Right forelimb (tissue), 1 donor: ENCODE results near the gene FMN2.
"Not testable (repeated sequence)": the region's sequence is repeated elsewhere in the genome, so short reads cannot be mapped to it uniquely, and the experiment has no call there.

ENCODE experiments used
- DNase-seq: peaks from one replicate; pipeline ENCODE4 v3.0.0-alpha.2; 2018

The FMN2 gene

DNA sequence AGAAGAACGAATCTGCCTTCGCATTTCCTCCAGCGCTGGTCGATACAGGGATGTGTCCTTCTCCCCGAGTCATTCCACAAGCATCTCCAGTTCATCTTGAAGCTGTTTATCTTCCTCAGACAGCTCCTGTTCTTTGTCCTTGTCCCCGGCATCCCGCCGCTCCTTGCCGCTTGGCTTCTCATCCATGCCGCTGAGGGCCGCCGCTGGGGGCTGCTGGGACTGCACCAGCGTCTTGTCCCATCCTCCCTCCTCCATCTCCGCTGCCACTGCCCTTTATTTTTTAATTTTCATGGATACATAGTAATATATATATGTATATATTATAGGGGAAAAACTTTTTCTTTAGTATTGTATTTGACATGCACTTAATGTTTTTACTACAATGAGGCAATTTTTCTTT lies 53.4 kb downstream of the FMN2 start:
- DNase-seq: no peak

DNA sequence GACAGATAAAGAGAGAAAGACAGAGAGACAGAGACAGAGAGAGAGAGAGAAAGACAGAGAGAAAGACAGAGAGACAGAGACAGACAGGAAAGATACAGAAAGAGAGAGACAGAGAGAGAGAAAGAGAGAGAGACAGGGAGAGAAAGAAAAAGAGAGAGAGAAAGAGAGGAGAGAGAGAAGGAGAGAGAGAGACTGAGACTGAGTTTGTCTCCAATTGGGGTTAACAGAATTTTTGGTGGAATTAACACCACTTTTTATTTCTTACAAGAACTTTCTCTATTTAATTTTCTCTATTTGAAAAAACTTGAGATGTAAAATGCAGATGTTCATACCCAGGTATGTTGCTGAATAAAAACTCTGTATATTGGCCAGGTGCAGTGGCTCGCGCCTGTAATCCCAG lies 56.6 kb downstream of the FMN2 start:
- no peak for DNase-seq

DNA sequence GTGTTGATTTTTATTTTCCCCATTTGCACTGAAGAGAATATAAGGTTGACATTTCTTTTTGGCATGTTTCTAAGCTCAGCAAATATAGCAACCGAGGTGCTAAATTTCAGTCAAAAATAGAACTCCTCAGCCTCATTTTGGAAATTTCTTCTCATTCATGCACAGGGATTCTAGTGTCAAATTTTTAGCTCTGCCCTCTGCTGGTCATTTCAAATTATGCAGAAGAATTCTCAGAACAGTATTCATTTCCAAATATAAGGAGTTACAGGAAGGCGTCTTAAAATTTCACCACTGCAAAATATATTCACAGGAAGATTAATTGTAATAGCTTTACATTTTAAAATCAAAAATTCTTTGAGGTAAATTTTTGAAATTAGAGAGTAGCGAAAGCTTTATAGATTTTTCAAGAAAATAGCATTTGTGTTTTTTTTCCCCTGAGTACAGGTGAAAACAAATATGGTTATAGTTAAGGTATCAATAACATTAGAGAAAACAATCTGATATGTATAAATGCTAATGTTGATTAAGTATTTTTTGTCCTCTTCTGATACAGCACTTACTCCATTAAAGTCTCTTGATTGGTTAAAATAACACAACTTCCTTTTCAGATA lies 57.9 kb downstream of the FMN2 start:
- DNase-seq: no peak

DNA sequence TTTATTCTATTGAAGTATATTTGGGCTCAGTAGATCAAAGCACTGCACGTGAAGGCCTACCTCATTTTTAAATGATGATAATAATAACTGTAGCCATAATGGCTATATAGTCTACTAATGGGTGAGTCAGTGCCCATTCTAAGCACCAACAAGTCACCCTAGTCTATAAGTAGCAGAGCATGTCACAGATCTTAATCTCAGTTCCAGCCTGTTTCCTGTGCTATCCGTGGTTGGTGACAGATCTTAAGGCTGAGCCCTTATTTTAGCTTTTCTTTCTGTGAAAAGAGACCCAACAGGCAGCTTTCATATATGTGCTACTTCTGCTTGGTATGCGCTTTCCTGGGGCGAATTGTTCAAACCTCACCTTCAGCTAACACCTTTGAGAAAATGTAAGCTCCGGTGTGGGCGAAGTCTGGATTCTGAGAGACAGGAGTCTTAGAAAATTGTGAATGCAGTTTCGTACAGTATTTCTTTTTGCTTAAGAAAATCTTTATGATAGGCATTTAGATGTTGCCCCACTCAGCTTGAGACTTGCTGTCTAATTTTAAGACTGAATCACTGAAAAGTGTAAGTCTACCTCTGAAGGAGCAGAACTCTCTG lies 59.6 kb downstream of the FMN2 start:
- no peak for DNase-seq

DNA sequence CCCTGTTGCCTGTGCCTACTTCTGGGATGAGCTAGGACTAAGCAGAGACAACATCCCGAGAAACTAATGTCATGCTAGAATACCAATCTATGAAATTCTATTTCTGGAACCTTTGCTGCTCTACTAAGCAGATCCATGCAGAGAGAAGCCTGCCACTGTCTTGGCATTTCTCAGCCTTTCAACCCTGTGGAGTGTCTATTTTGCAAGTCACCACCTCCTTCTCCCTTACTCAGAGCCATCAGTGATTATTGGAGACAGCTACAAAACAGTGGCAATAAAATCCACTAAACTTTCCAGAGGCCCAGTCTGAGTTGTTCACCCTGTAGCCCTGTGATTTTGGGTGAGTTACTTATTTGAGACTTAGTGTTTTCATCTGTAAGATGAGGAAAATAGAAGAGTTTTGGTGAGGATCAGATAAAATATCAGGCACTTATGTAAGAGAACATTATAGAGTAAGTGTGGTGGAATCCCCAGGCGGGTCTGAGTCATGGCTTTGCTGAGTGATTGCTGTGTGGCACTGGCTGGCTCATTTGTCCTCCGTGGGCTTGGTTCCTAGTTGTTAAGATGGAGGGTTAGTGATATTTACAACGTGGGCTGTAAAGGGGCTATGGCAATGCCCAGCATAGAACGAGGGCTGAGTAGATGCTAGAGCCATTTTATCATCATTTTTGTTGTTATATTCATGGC lies 61.1 kb downstream of the FMN2 start:
- no peak for DNase-seq

DNA sequence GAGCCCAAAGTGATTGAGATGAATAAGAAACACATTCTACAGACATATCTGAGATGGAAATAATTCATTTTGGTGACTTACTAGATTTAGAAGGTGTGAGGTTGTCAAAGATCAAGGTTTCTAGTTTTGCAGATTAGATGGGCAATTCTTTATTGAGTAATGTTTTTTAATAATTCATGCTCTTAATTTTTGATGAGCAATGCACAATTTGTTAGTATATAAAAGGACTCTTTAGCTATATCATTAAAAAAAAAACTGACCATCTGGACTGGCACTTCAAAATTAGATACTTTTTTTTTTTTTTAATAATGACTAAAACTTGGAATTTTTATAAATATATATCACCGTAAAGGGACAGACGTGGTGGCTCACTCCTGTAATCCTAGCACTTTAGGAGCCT lies 63.9 kb downstream of the FMN2 start:
- DNase-seq: no peak

DNA sequence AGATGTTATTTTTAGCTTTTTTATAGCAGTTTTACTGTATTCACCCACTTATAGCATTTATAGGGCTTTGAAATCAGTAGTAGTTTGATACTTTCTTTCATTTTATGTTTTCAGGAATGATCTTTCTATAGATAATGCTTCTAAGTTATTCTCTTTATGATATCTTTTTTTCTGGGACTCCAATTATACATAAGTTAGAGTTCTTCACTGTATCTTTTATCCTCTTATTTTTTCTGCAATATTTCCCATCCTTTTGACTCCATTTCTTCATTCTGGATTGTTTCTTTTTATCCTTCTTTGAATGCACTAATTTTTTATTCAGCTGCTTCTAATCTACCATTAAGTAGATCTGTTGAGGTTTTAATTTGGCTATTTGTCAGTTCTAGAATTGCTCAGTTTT lies 73.1 kb downstream of the FMN2 start:
- no peak for DNase-seq

DNA sequence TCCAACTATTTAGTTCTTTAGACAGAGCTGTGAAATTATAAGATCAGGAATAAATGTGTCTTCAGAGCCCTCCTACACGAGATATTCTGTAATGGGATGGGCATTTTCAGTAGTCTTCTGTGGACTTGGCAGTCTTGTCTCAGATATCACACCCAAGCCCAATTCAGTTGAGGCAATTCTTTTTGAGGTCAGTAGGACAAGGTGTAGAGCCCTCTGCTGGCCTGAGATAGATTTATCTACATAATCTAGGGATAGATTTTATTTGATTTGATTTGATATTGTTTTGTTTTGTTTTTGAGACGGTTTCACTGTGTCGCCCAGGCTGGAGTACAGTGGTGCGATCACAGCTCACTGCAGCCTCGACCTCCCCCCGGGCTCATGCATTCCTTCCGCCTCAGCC lies 77.5 kb downstream of the FMN2 start:
- DNase-seq: no peak

DNA sequence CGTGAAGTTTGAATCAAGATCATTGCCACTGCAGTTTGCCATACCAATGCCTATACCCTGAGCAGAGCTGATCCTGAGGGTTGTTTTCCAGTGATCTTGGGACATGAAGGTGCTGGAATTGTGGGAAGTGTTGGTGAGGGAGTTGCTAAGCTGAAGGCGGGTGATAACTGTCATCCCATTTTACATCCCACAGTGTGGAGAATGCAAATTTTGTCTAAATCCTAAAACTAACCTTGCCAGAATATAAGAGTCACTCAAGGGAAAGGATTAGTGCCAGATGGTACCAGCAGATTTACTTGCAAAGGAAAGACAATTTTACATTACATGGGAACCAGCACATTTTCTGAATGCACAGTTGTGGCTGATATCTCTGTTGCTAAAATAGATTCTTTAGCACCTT lies 78.6 kb downstream of the FMN2 start:
- no peak for DNase-seq

DNA sequence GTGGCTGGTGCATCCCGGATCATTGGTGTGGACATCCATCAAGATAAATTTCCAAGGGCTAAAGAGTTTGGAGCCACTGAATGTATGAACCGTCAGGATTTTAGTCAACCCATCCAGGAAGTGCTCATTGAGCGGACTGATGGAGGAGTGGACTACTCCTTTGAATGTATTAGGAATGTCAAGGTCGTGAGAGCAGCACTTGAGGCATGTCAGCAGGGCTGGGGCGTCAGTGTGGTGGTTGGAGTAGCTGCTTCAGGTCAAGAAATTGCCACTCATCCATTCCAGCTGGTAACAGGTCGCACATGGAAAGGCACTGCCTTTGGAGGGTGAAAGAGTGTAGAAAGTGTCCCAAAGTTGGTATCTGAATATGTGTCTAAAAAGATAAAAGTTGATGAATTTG lies 79.1 kb downstream of the FMN2 start:
- DNase-seq: no peak

DNA sequence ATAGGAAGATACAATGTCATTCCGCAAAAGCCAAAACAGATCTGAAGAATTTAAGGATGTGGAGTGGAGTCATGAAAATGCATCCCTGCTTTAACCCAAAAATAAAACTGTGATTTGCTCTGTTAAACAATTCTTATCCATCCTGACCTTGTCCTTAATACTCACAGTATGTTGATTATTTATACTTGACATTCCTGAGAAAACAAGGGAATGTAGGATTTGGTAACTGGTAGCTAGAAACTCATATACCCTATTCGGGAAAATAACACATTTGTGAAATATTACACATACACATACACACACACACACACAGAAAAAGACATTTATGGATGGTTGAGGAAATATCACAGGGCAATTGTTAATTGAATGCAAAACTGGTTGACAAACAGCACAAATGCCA lies 80.2 kb downstream of the FMN2 start:
- no peak for DNase-seq

DNA sequence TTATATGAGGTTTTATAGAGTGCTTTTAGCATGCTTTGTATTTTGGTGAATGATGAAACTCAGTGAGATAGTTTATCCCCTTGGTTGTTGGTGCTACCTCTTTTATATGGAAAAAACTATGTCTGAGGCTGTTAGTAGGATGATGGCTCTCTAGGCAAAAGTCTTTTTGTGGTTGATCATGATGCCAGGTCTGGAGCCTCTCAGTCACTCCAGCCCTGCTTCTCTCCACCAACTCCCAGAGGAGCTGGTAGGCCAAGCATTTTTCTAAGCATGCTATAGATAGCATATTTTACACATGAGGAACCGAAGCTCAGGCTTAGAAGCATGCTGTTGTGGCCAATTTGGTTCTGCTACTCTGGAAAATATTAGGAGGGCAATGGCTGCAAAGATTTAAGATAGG lies 82.2 kb downstream of the FMN2 start:
- DNase-seq: no peak

DNA sequence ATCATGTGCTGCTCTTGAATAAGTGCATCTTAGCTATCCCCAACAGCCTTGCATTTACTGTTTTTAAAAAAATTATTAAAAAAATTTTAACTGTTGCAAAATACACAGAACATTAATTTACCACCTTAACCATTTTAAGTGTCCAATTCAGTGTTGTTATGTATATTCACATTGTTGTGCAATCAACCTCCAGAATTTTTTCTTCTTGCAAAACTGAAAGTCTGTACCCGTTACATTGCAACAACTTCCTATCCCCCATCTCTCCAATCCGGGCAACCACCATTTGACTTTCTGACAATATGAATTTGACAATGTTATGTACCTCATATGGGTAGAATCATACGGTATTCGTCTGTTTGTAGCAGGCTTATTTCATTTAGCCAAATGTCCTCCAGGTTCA lies 83.1 kb downstream of the FMN2 start:
- no peak for DNase-seq

DNA sequence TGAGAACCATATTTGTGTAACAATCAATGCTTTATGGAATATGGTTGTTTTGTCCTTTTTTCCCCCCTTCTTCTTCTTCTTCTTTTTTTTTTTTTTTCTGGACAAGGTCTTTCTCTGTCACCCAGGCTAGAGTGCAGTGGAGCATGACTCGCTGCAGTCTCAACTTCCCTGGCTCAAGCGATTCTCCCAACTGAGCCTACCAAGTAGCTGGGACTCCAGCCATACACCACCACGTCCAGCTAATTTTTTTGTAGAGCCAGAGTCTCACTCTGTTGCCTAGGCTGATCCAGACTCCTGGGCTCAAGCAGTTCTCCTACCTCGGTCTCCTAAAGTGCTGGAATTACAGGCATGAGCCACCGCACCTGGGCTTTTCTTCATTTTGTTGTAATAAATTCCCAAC lies 86.7 kb downstream of the FMN2 start:
- no peak for DNase-seq

DNA sequence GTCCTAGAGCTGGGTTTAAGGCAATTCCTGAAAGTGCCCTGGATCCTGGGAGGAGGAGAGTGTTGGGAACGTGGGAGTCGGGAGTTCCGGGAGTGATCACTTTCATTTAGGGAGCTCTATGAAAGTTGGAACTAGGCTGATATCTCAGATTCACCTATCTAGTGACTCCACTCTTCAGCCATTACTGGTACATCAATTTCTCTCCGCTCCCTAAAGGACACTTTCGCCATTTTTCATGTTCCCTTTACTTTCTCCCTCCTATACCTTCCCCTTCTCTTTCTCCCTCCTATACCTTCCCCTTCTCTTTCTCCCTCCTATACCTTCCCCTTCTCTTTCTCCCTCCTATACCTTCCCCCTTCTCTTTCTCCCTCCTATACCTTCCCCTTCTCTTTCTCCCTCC lies 93.0 kb downstream of the FMN2 start:
- not testable (repeated sequence) for DNase-seq

DNA sequence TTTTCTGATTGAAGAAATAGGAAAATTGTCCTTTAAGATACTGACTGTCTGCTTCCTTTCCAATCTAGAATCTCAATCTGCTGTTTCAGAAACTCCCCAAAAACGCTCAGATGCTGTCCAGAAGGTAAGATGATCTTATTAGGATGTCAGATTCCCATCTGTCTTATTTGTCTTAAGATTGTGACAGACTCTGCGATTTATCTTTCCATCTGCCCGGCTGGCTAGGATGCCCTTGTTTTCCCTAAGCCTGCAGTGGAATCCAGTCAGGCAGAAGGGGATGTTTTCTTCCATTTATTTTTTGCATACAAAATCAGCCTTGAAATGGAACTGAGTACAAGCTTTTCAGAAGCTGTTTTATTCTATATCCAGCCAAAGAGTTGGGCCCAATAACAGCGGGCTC lies 96.5 kb downstream of the FMN2 start:
- DNase-seq: no peak

DNA sequence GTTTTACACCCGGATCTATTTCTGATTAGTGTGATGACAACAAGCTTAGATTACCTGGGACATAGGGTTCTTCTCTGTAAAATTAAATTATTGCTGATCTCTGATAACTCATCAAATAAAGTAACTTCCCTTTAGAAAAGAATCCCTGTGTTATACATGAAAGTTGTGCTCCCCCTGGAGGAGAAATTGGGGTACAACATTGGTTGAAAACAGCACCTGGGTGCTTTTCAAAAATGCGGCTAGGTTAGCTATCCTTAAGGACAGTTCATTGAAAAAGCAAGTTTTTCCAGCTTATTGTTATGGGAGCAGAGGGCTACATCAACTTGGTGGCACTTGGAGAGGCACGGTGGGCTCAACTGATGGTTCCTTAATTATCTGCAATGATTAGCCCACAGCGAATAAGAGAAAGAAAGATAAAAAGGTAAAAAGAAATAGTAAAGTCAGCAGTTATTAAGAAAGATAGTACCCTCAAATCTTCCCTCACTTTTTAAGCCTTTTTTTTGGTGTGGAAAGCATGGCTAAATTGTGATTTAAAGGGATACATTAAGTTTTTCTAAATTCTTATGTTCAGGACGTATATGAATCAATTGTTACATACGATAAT lies 97.8 kb downstream of the FMN2 start:
- no peak for DNase-seq

DNA sequence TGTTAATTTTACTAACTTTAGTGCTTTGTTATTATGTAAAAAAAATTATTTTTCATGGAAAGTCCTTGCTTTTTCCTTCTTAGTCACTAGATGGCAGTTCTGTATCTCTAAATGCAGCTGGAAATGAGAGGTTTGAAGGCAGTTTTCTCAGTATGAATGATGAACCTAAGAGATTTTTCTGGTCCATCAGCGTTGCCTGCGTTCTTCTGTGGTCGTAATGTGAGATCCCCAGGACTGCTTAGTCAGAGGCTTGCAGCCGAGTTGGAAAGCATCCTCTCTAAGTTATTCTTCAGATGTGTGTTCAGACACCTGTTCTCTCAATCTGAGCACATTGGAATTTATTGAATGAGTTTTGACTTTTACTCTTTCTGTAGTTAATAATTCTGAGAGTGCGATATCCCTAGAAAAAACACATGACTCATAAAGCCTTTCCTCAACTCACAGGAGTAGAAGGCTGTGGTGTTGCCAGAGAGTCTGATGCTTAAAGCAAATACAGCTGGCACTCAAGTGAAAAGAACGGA lies 99.3 kb downstream of the FMN2 start:
- DNase-seq: peak; percentile 73

DNA sequence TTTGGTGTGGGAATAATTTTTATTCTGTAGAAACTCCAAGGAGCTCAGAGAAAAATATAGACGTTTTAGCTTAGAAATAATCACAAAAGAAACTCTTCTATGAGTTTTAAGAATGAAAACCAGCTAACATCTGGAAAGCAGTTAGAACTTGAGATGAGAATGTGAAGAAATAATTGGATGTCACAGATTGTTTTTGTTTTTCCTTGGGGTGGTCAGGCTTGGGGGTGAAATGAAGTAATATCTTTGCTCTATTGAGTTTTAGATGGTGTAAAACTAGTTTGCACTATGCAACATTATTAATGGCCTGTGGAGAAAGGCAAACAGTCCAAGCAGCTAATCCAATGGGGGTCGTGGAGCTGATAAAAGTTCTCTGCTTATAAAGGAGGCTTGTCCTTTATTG lies 101.2 kb downstream of the FMN2 start:
- no peak for DNase-seq

DNA sequence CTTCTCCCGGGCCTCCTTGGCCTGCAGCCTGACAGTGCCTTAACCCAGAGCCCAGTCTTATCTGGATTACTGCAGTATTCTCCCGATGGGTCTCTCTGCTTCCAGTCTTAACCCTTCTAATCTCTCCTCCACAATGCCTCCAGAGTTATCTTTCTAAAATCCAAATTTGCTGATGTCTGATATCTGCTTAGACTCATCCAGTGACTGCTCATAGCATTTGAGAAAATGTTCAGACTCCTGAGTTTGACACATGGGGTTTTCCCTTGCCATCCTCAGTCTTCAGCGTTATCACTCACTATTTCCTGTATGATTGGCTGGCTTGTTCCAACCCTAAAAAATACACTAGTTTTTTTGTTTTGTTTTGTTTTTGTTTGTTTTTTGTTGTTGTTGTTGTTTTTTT lies 102.0 kb downstream of the FMN2 start:
- no peak for DNase-seq

DNA sequence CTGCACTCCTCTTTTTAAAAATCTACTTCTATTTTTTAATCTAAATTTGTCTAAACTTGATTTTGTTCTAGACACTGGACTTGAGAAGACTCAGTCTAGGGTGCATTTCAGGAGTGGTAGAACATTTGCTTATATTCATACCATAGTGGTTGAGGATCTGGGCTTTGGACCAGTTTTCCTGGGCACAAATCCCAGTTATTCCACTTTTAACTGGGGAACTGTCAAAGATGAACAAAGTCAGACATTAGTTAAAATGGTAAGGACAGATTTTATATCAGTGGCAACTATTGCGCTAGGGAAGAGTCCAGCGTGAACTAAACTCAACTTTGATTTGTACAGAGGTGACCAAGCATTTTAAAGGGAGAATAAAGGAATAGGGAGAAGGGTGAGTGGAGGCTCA lies 102.4 kb downstream of the FMN2 start:
- DNase-seq: no peak

DNA sequence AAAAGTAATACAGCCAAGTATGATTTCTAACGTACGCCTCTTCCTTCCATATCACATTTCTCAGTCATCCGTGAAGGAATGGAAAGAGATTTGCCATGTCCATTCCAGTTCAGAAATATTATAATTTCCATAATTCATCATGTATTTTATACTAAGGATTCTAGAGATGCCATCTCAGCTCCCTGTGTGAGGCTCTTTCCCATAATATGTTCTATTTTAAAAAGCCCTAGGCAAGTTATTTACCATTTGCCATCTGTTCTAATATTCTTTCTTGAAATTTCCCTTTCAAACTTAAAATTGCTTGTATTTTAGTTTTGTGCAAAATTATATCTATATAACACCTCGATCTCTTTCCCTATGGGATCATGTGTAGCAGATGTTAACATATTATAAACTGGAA lies 106.7 kb downstream of the FMN2 start:
- no peak for DNase-seq

DNA sequence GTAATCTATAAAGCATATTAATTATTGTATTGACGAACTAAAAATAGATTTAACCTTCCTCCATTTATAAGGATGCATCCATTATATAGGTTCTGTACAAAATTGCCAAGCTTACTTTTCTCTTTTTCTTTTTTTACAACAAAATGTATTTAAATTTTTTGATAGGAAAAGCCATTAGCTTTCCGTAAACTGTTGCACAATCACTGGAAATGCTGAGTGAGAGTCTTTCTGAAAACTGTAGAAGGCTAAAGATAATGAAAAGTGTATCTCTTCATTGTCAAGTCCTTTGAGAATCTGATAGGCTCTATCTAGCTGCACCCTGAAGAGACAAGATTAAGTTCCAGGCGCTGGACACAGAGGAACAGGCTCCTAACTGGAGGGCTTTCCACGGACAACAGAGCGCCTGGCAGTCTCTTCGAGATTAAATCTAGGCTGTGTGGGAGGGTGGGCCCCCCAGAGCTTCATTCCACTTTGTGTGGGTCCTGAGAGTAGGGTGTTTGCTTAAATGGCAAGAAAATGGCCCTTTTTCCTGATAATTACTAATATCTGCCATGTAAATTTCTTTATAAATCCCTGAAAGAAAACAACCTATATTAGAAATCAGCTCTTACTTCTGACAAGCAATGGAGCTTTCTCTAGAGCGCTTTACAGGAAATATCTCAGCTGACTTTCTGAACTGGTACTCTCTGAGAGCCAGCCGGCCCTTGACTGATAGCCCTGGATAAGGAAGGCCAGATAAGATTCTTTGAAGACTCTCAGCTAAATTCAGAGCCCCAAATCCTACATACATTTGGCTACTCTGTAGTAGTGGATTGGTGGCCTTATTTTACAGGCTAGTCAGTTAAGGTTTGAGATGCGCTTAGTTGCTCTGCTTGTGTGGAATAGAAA lies 108.3 kb downstream of the FMN2 start:
- DNase-seq: no peak
